Dermis blood vessel endothelial cell (primary cell): ENCODE measurements around the gene GALNT12. TPM values are rescaled to one million over a fixed set of nuclear protein-coding genes. Genes with fewer than 3 reads are reported as not detected.

Experiments
- DNase-seq: peaks from one replicate; pipeline ENCODE4 v3.0.0; 2010
- total RNA-seq: library from RNA; depleted of rRNA; stranded (reverse); fragments of >200 nt; gene quantifications from 2 replicates; pipeline ENCODE4 v1.2.3, GENCODE V29; 2014

The GALNT12 gene
- total RNA-seq, 1 donor from 2014 or later, result 0.34 TPM

GRCh38 chr9:98833090-98833956 is 25.9 kb downstream of the GALNT12 start:
- DNase-seq, result no peak

GRCh38 chr9:98834386-98834785 is 26.9 kb downstream of the GALNT12 start:
- no peak for DNase-seq

GRCh38 chr9:98836206-98836605 is 28.7 kb downstream of the GALNT12 start:
- no peak for DNase-seq

- no peak for DNase-seq
Measured at GRCh38 chr9:98837516-98837915, 30.0 kb downstream of the GALNT12 start.

GRCh38 chr9:98838155-98838867 is 30.8 kb downstream of the GALNT12 start:
- DNase-seq, result no peak

GRCh38 chr9:98838868-98839565 is 31.5 kb downstream of the GALNT12 start:
- no peak for DNase-seq

GRCh38 chr9:98839724-98840123 is 32.3 kb downstream of the GALNT12 start:
- DNase-seq, result no peak

- DNase-seq, result no peak
Measured at GRCh38 chr9:98842510-98842909, 35.0 kb downstream of the GALNT12 start.

- DNase-seq, result no peak
Measured at GRCh38 chr9:98846081-98846480, 38.6 kb downstream of the GALNT12 start.

- no peak for DNase-seq
Measured at GRCh38 chr9:98846879-98847278, 39.4 kb downstream of the GALNT12 start.

GRCh38 chr9:98848450-98849149 is 41.1 kb downstream of the GALNT12 start:
- peak; percentile 93 for DNase-seq

- DNase-seq, result no peak
Measured at GRCh38 chr9:98849563-98849962, 42.1 kb downstream of the GALNT12 start.

GRCh38 chr9:98850851-98851729 is 43.6 kb downstream of the GALNT12 start:
- no peak for DNase-seq

GRCh38 chr9:98851730-98852459 is 44.4 kb downstream of the GALNT12 start:
- DNase-seq, result no peak

GRCh38 chr9:98852460-98852734 is 44.9 kb downstream of the GALNT12 start:
- DNase-seq, result no peak

GRCh38 chr9:98852961-98853360 is 45.5 kb downstream of the GALNT12 start:
- DNase-seq, result no peak

GRCh38 chr9:98854266-98854665 is 46.8 kb downstream of the GALNT12 start:
- no peak for DNase-seq

- no peak for DNase-seq
Measured at GRCh38 chr9:98855592-98855991, 48.1 kb downstream of the GALNT12 start.

- no peak for DNase-seq
Measured at GRCh38 chr9:98856982-98857381, 49.5 kb downstream of the GALNT12 start.

- DNase-seq, result no peak
Measured at GRCh38 chr9:98859941-98860340, 52.5 kb downstream of the GALNT12 start.

- peak; percentile 87 for DNase-seq
Measured at GRCh38 chr9:98860871-98861293, 53.4 kb downstream of the GALNT12 start.
